Skeletal muscle tissue (tissue), 4 donors: ENCODE measurements around the gene ZMIZ2. TPM values are rescaled to one million over a fixed set of nuclear protein-coding genes. Genes with fewer than 3 reads are reported as not detected.

Experiments used
- H3K27ac ChIP-seq: one replicate; pipeline ENCODE4 v1.7.0; 2013; ENCODE audit warnings: mild to moderate bottlenecking, low read depth, low read length, inconsistent platforms
- H3K27me3 ChIP-seq, 3 donors: one replicate each; pipeline ENCODE4 v1.7.0; 2013; ENCODE audit warnings: low read length in 3 of 3; ENCODE audit not compliant: control insufficient read depth in 3 of 3, insufficient read depth in 3 of 3
- H3K36me3 ChIP-seq, 3 donors: one replicate each; pipeline ENCODE4 v1.7.0; 2013; ENCODE audit warnings: low read length in 3 of 3; ENCODE audit not compliant: control insufficient read depth in 3 of 3, insufficient read depth in 3 of 3
- H3K4me1 ChIP-seq, 3 donors: one replicate each; pipeline ENCODE4 v1.7.0; 2013; ENCODE audit warnings: low read length in 3 of 3, mild to moderate bottlenecking in 3 of 3; ENCODE audit not compliant: control insufficient read depth in 3 of 3, insufficient read depth in 3 of 3
- H3K4me3 ChIP-seq, 3 donors: one replicate each; pipeline ENCODE4 v1.7.0; 2013; ENCODE audit warnings: low read length in 3 of 3
- H3K9ac ChIP-seq, 3 donors: one replicate each; pipeline ENCODE4 v1.7.0; 2013; ENCODE audit warnings: low read length in 3 of 3, mild to moderate bottlenecking in 3 of 3, moderate library complexity in 2 of 3, low read depth in 1 of 3
- H3K9me3 ChIP-seq, 3 donors: one replicate each; pipeline ENCODE4 v1.7.0; 2013; ENCODE audit warnings: low read length in 3 of 3; ENCODE audit not compliant: control insufficient read depth in 3 of 3
- total RNA-seq: library from RNA; depleted of rRNA; stranded (reverse); fragments of >200 nt; gene quantifications from one replicate; pipeline ENCODE4 v1.2.3, GENCODE V29; 2014
- donor health status: Osteomylitis.

The ZMIZ2 gene
- total RNA-seq, 1 donor from 2014 or later, result 4.2 TPM

GRCh38 chr7:44755698-44756627 is 7.3 kb downstream of the ZMIZ2 start:
- peaks cover 12 to 28% (median 20%) of the 10 kb centered on the region in 3 donors for H3K36me3 ChIP-seq
- peaks cover 22 to 35% (median 26%) of the 10 kb centered on the region in 3 donors for H3K4me1 ChIP-seq
- H3K27ac ChIP-seq, result peak overlapping the region; percentile 25
- no peak overlapping the region for H3K4me3 ChIP-seq
- H3K9ac ChIP-seq, result peak overlapping the region in 2 of 3 donors; percentile 51 to 62
- H3K27me3 ChIP-seq, result no peaks in the 10 kb centered on the region
- H3K9me3 ChIP-seq, result no peaks in the 10 kb centered on the region

GRCh38 chr7:44756904-44757303 is 8.3 kb downstream of the ZMIZ2 start:
- Histone ChIP-seq H3K4me1 (peaks cover 20 to 36% (median 21%) of the 10 kb centered on the region in 3 donors), H3K9ac (peak overlapping the region in 2 of 3 donors; percentile 8 to 51), H3K36me3 (peaks cover 19 to 36% (median 27%) of the 10 kb centered on the region in 3 donors), H3K9me3 (no peaks in the 10 kb centered on the region), H3K4me3 (no peak overlapping the region), H3K27ac (no peak overlapping the region), H3K27me3 (no peaks in the 10 kb centered on the region)

- Histone ChIP-seq H3K4me3 (no peak overlapping the region), H3K9ac (no peak overlapping the region), H3K4me1 (peaks cover 21 to 39% (median 22%) of the 10 kb centered on the region in 3 donors), H3K36me3 (peaks cover 21 to 40% (median 27%) of the 10 kb centered on the region in 3 donors), H3K27ac (no peak overlapping the region), H3K9me3 (no peaks in the 10 kb centered on the region), H3K27me3 (no peaks in the 10 kb centered on the region)
These were observed 8.7 kb downstream of the ZMIZ2 start for GRCh38 chr7:44757311-44757710.

GRCh38 chr7:44757739-44758138 is 9.1 kb downstream of the ZMIZ2 start:
- Histone ChIP-seq H3K9ac (no peak overlapping the region), H3K27ac (no peak overlapping the region), H3K27me3 (no peaks in the 10 kb centered on the region), H3K36me3 (peaks cover 23 to 42% (median 28%) of the 10 kb centered on the region in 3 donors), H3K9me3 (no peaks in the 10 kb centered on the region), H3K4me1 (peaks cover 21 to 41% (median 25%) of the 10 kb centered on the region in 3 donors), H3K4me3 (no peak overlapping the region)

GRCh38 chr7:44759246-44759645 is 10.6 kb downstream of the ZMIZ2 start:
- Histone ChIP-seq H3K4me3 (no peak overlapping the region), H3K27me3 (no peaks in the 10 kb centered on the region), H3K27ac (no peak overlapping the region), H3K36me3 (peaks cover 36 to 57% (median 43%) of the 10 kb centered on the region in 3 donors), H3K9ac (no peak overlapping the region), H3K9me3 (no peaks in the 10 kb centered on the region), H3K4me1 (peaks cover 21 to 41% (median 28%) of the 10 kb centered on the region in 3 donors)

- Histone ChIP-seq H3K4me3 (no peak overlapping the region), H3K36me3 (peaks cover 45 to 66% (median 52%) of the 10 kb centered on the region in 3 donors), H3K4me1 (peaks cover 17 to 33% (median 21%) of the 10 kb centered on the region in 3 donors), H3K9me3 (no peaks in the 10 kb centered on the region), H3K27ac (no peak overlapping the region), H3K27me3 (no peaks in the 10 kb centered on the region), H3K9ac (no peak overlapping the region)
These were observed 11.5 kb downstream of the ZMIZ2 start for GRCh38 chr7:44760034-44760580.

GRCh38 chr7:44761207-44762161 is 12.8 kb downstream of the ZMIZ2 start:
- Histone ChIP-seq H3K27me3 (no peaks in the 10 kb centered on the region), H3K9ac (peak overlapping the region in 1 of 3 donors; percentile 40), H3K27ac (no peak overlapping the region), H3K4me3 (peak overlapping the region in 1 of 3 donors; percentile 22), H3K9me3 (no peaks in the 10 kb centered on the region), H3K36me3 (peaks cover 58 to 76% (median 62%) of the 10 kb centered on the region in 3 donors), H3K4me1 (peaks cover 10 to 19% (median 12%) of the 10 kb centered on the region in 3 donors)

- H3K27me3 ChIP-seq, result no peaks in the 10 kb centered on the region
- H3K4me3 ChIP-seq, result no peak overlapping the region
- H3K9ac ChIP-seq, result no peak overlapping the region
- no peaks in the 10 kb centered on the region for H3K9me3 ChIP-seq
- peaks cover 63 to 76% (median 66%) of the 10 kb centered on the region in 3 donors for H3K36me3 ChIP-seq
- H3K27ac ChIP-seq, result no peak overlapping the region
- H3K4me1 ChIP-seq, result peaks cover 2 to 15% (median 13%) of the 10 kb centered on the region in 3 donors
These were observed 13.7 kb downstream of the ZMIZ2 start for GRCh38 chr7:44762300-44762699.

- Histone ChIP-seq H3K4me1 (peaks cover 6 to 20% (median 20%) of the 10 kb centered on the region in 3 donors), H3K4me3 (no peak overlapping the region), H3K9me3 (no peaks in the 10 kb centered on the region), H3K36me3 (peaks cover 66 to 79% (median 67%) of the 10 kb centered on the region in 3 donors), H3K27me3 (no peaks in the 10 kb centered on the region), H3K27ac (no peak overlapping the region), H3K9ac (no peak overlapping the region)
These were observed 14.3 kb downstream of the ZMIZ2 start for GRCh38 chr7:44762726-44763522.
